Fibroblast of mammary gland (primary cell): Measurements from ENCODE around the gene ZNF654.

Experiments used
- DNase-seq: peaks from one replicate; pipeline ENCODE4 v3.0.0-alpha.2; 2010; ENCODE audit warnings: low read depth
- H3K4me3 ChIP-seq: 2 replicates; pipeline ENCODE4 v1.5.1; 2011; ENCODE audit warnings: low read depth, mild to moderate bottlenecking, low read length, moderate library complexity; ENCODE audit not compliant: control insufficient read depth
- TF ChIP-seq, protein P1 (sequence below): conservative IDR thresholded peaks from 2 replicates; pipeline ENCODE4 v1.5.1; 2011; ENCODE audit warnings: low read depth, low read length, inconsistent platforms; ENCODE audit not compliant: control insufficient read depth, insufficient read depth

Gene ZNF654

DNA sequence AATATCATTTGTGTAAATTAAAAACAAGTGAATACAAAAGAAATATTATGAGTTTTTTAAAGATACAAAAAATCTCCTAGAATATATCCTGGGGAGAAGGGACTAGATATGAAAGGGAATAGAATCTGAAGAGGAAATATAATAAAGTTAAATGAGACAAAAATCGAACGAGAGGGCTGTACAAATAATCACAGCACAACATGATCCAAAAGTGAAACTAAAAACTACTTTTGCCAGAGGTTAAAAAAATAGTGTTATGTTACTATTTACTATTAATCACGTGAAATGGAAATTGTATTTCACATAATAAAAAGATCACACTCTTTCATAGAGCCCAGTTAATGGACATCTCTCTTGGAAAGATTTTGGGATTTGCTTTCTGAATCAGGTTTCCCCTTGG lies 28.8 kb upstream of the ZNF654 start:
- no peak overlapping the region for H3K4me3 ChIP-seq
- TF ChIP-seq, protein P1, sequence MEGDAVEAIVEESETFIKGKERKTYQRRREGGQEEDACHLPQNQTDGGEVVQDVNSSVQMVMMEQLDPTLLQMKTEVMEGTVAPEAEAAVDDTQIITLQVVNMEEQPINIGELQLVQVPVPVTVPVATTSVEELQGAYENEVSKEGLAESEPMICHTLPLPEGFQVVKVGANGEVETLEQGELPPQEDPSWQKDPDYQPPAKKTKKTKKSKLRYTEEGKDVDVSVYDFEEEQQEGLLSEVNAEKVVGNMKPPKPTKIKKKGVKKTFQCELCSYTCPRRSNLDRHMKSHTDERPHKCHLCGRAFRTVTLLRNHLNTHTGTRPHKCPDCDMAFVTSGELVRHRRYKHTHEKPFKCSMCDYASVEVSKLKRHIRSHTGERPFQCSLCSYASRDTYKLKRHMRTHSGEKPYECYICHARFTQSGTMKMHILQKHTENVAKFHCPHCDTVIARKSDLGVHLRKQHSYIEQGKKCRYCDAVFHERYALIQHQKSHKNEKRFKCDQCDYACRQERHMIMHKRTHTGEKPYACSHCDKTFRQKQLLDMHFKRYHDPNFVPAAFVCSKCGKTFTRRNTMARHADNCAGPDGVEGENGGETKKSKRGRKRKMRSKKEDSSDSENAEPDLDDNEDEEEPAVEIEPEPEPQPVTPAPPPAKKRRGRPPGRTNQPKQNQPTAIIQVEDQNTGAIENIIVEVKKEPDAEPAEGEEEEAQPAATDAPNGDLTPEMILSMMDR, result no peak
- no peak for DNase-seq

DNA sequence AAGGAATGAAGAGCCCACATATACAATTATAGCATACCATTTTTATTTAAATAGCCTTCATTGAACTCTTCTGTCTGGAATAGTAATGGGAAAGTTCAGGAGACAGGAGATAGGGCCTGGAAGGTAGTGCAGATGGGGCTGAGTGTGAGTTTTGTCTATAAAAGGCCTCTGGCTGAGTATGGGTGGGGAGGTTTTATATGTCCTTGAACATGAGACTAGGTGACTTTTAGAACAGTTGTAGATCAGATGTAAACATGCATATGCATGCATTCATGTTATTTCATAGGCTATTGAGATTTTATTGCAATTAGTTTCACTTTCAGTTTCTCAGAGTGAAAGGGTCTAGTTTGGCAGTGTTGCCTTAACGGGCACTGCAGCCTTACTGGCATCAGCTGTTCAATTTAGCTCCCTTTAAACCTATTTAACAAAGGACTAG lies 27.4 kb upstream of the ZNF654 start:
- peak; percentile 44 for DNase-seq
- peak overlapping the region; percentile 46 for H3K4me3 ChIP-seq
- TF ChIP-seq, protein P1, result no peak

DNA sequence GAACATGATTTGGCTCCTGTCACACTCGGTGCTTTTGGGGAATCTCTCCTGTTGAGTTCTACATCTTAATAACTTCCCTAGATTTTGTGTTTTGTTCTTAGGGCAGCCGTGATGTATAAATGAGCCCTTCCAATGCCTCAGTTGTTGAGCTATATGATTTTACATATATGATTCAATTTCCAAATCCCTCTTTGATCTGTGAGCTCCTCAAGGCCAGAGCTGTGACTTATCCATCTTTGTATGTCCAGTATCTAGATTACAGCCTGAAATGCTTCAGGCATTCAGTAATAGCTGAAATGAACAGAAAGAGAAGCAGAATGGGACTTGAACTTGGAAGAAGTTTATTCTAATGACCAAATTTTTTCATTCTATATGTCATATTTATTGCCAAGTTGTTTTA lies 26.8 kb upstream of the ZNF654 start:
- TF ChIP-seq, protein P1, result no peak
- peak overlapping the region; percentile 46 for H3K4me3 ChIP-seq
- DNase-seq, result no peak

DNA sequence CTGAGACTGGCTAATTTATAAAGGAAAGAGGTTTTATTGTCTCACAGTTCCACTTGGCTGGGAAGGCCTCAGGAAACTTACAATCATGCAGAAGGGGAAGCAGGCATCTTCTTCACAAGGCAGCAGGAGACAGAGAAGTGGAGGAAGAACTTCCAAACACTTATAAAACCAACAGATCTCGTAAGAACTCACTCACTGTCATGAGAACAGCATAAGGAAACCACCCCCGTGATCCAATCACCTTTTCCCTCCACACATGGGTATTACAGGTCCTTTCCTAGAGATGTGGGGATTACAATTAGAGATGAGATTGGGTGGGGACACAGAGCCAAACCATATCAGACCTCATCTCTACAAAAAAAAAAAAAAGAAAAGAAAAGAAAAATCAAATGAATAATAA lies 26.0 kb upstream of the ZNF654 start:
- no peak for DNase-seq
- TF ChIP-seq, protein P1, result no peak
- no peak overlapping the region for H3K4me3 ChIP-seq

DNA sequence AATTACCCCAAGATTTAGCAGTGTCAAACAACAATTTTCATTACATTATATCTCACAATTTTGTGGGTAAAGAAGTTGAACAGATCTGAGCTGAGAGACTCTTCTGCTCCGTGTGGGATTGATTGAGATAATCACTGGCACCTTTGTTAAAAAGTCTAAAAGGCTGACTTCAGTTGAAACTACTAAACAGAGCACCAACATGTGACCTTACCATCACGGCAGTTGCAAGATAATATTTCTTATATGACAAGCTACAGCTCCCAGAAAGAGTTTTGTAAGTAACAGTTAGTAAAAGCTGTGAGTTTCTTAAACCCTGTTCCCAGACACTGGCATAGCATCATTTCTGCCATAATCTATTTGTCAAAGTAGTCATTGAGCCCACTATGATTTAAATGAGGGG lies 25.2 kb upstream of the ZNF654 start:
- H3K4me3 ChIP-seq, result no peak overlapping the region
- DNase-seq, result no peak
- TF ChIP-seq, protein P1, result no peak

DNA sequence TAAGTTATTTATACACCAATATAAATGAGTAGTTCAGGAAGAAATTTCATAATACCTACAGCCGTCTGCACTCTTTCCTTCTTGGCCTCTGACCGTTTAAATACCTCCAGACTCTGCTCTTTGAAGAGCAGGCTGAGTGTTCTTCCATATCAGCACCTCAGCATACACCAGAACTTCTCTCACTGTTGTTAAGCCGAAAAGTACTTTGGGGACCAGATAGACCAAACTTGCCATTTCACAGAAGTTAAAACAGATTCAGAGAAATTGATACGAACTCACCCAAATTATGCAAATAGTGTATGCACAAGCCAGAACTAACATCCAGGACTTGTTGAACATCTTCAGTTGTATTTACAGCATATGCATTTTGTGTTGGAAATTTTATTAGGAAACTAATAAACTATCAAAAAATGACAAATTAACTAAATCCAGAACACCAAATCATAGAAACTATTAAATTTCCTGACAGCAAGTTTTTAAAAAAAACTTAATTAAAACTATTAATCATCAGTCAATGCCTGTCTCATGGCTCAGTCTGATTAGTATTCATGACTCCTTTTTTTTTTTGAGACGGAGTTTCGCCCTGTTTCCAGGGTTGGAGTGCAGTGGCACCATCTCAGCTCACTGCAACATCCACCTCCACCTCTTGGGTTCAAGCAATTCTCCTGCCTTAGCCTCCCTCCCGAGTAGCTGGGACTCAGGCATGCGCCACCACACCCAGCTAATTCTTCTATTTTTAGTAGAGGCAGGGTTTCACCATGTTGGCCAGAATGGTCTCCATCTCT lies 24.4 kb upstream of the ZNF654 start:
- H3K4me3 ChIP-seq, result no peak overlapping the region
- DNase-seq, result no peak
- TF ChIP-seq, protein P1, result no peak
